Measurements from ENCODE around the gene KIAA1217. TPM values are rescaled to one million over a fixed set of nuclear protein-coding genes. Genes with fewer than 3 reads are reported as not detected.

KIAA1217 gene
- total RNA-seq, 1 donor from 2014 or later, result 74.8 TPM

GRCh38 chr10:24575481-24576002 lies 366.6 kb downstream of the KIAA1217 start:
- no peak for DNase-seq (ENCODE audit: low spot score)

- DNase-seq (ENCODE audit: low spot score), result no peak
These were observed 370.5 kb downstream of the KIAA1217 start for GRCh38 chr10:24579448-24579847.

GRCh38 chr10:24579906-24580305 lies 371.0 kb downstream of the KIAA1217 start:
- no peak for DNase-seq (ENCODE audit: low spot score)

- no peak for DNase-seq (ENCODE audit: low spot score)
These were observed 380.3 kb downstream of the KIAA1217 start for GRCh38 chr10:24589265-24589664.

- DNase-seq (ENCODE audit: low spot score), result no peak
These were observed 381.9 kb downstream of the KIAA1217 start for GRCh38 chr10:24590697-24591457.

- no peak for DNase-seq (ENCODE audit: low spot score)
These were observed 387.4 kb downstream of the KIAA1217 start for GRCh38 chr10:24596217-24596930.

- DNase-seq (ENCODE audit: low spot score), result no peak
These were observed 388.5 kb downstream of the KIAA1217 start for GRCh38 chr10:24597426-24597825.

Small RNA genes within 50 kb of the gene (microRNA-seq; reads per million reads assigned to microRNA genes)
- gene MIR603 (ENCODE audit: borderline number of aligned reads), result not detected
